ENCODE results near the gene CDH18. TPM values are rescaled to one million over a fixed set of nuclear protein-coding genes. Genes with fewer than 3 reads are reported as not detected.
A peak's percentile ranks its signal among the peaks of the same experiment; 100 is the strongest.

CDH18 gene
- total RNA-seq, 2 donors from 2014 or later: 0.78 to 2.0 TPM

GRCh38 chr5:19859020-19859419 is 129.0 kb downstream of the CDH18 start:
- Histone ChIP-seq H3K27me3 (no peaks in the 10 kb centered on the region), H3K4me3 (no peak overlapping the region), H3K36me3 (replicated peaks in 1 of 2; ENCODE audit: insufficient read depth in 1 of 2, low read depth in 2 of 2) (no peaks in the 10 kb centered on the region), H3K27ac (no peak overlapping the region), H3K9me3 (no peaks in the 10 kb centered on the region), H3K4me1 (peaks cover 17% of the 10 kb centered on the region)
- no peak for DNase-seq
- WGBS, 2 donors: 80 to 85% methylated on average over 3 of the region's 3 CpGs
- TF ChIP-seq CTCF (IDR thresholded peaks at IDR 0.05): no peak
- no peak for TF ChIP-seq POLR2A (IDR thresholded peaks at IDR 0.05)
- no peak for ATAC-seq
- intact Hi-C loops (cut with DNase I): no loop called here

GRCh38 chr5:19855931-19856330 is 132.1 kb downstream of the CDH18 start:
- H3K9me3 ChIP-seq: no peaks in the 10 kb centered on the region
- WGBS, 2 donors: 34 to 38% methylated on average over 3 of the region's 3 CpGs
- no peaks in the 10 kb centered on the region for H3K27me3 ChIP-seq
- ATAC-seq (peak; percentile 15), DNase-seq (peak in 1 of 4 donors; percentile 11)
- peak overlapping the region in 2 of 4 donors; percentile 12 to 32 for H3K27ac ChIP-seq
- TF ChIP-seq CTCF (IDR thresholded peaks at IDR 0.05): no peak
- TF ChIP-seq POLR2A (IDR thresholded peaks at IDR 0.05): no peak
- H3K36me3 ChIP-seq (replicated peaks in 1 of 2; ENCODE audit: insufficient read depth in 1 of 2, low read depth in 2 of 2): no peaks in the 10 kb centered on the region
- intact Hi-C loops (cut with DNase I): no loop called here
- peaks cover 15% of the 10 kb centered on the region for H3K4me1 ChIP-seq
- H3K4me3 ChIP-seq: no peak overlapping the region

DNA sequence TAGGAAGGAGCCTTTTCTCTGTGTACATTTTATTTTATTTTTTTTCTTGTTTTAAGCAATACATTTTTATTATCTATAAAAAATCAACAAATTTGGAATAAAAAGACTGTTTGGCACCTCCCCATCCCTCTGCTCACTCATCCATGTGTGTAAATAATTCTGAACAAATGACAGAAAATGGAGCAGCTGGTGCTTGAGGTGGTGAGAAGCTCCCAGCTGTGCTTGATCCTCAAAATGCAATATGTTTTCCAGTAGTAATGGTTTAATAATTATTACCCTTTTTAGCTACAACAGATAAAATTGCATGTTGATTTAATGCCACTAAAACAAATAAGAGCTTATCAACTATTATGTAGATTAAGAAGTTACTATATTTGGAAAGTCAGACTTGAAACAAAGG is 132.5 kb downstream of the CDH18 start:
- H3K9me3 ChIP-seq: no peaks in the 10 kb centered on the region
- no peaks in the 10 kb centered on the region for H3K27me3 ChIP-seq
- peak overlapping the region in 2 of 4 donors; percentile 12 to 32 for H3K27ac ChIP-seq
- DNase-seq (peak; percentile 17 to 69 (median 34)), ATAC-seq (peak; percentile 59)
- no peaks in the 10 kb centered on the region for H3K36me3 ChIP-seq (replicated peaks in 1 of 2; ENCODE audit: insufficient read depth in 1 of 2, low read depth in 2 of 2)
- no peak overlapping the region for H3K4me3 ChIP-seq
- TF ChIP-seq POLR2A (IDR thresholded peaks at IDR 0.05) (no peak), CTCF (IDR thresholded peaks at IDR 0.05) (no peak)
- peaks cover 15% of the 10 kb centered on the region for H3K4me1 ChIP-seq
- intact Hi-C loops (cut with DNase I): no loop called here

DNA sequence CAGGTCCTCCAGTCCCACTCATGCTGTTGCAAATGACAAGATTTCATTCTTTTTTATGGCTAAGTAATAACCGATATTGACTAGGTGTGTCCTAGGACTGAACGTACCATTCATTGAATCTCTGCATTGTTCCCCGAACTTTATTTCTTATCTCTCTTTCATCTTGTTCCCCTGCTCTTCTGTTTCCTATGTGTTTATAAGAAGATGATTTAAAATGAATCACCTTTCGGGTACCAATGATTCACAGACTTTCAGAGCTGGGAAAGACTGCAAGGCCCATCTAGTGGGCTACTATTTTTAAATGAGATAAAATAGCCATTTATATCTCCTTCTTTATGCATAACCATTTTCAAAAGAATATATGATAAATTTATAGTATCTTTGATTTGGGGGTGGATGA is 133.0 kb downstream of the CDH18 start:
- DNase-seq (no peak), ATAC-seq (no peak)
- Histone ChIP-seq H3K27me3 (no peaks in the 10 kb centered on the region), H3K4me3 (no peak overlapping the region), H3K36me3 (replicated peaks in 1 of 2; ENCODE audit: insufficient read depth in 1 of 2, low read depth in 2 of 2) (no peaks in the 10 kb centered on the region), H3K27ac (no peak overlapping the region), H3K4me1 (peaks cover 15% of the 10 kb centered on the region), H3K9me3 (no peaks in the 10 kb centered on the region)
- no peak for TF ChIP-seq CTCF (IDR thresholded peaks at IDR 0.05)
- TF ChIP-seq POLR2A (IDR thresholded peaks at IDR 0.05): no peak
- 82 to 86% methylated on average over 4 of the region's 4 CpGs for WGBS, 2 donors
- intact Hi-C loops (cut with DNase I): no loop called here

GRCh38 chr5:19853616-19854240 is 134.3 kb downstream of the CDH18 start:
- Histone ChIP-seq H3K9me3 (no peaks in the 10 kb centered on the region), H3K4me3 (no peak overlapping the region), H3K27ac (no peak overlapping the region), H3K4me1 (peaks cover 15% of the 10 kb centered on the region), H3K36me3 (replicated peaks in 1 of 2; ENCODE audit: insufficient read depth in 1 of 2, low read depth in 2 of 2) (no peaks in the 10 kb centered on the region), H3K27me3 (no peaks in the 10 kb centered on the region)
- no peak for ATAC-seq
- intact Hi-C loops (cut with DNase I): no loop called here
- no peak for TF ChIP-seq POLR2A (IDR thresholded peaks at IDR 0.05)
- no peak for TF ChIP-seq CTCF (IDR thresholded peaks at IDR 0.05)
- no peak for DNase-seq
- WGBS, 2 donors: 41 to 48% methylated on average over 4 of the region's 4 CpGs

Measured in body of pancreas (tissue), 4 donors.